Measurements from ENCODE around the gene NFIC. TPM values are rescaled to one million over a fixed set of nuclear protein-coding genes. Genes with fewer than 3 reads are reported as not detected.

NFIC gene
- total RNA-seq, 2 donors from 2014 or later = 42.0 to 71.3 TPM

- intact Hi-C loops (cut with DNase I) = no loop called here
- H3K27me3 ChIP-seq = no peaks in the 10 kb centered on the region
- H3K27ac ChIP-seq = peak within 1 kb of the TSS; percentile 36
- H3K4me3 ChIP-seq = peak within 1 kb of the TSS; percentile 80
- peaks cover 6% of the 10 kb centered on the region for H3K36me3 ChIP-seq
- no peak for TF ChIP-seq CTCF (IDR thresholded peaks at IDR 0.05)
- peak within 1 kb of the TSS; percentile 88 to 92 for H3K9ac ChIP-seq (ENCODE audit: low read depth in 2 of 2, low read length in 2 of 2)
- peak; percentile 97 for DNase-seq
- H3K4me1 ChIP-seq = peaks cover 11% of the 10 kb centered on the region
- H3K9me3 ChIP-seq = no peaks in the 10 kb centered on the region
Measured at GRCh38 chr19:3500429-3501101, 134.2 kb downstream of the NFIC start, which contains the start of gene DOHH. TSS of gene DOHH (minus strand) at chr19:3500674. CDS start at chr19:3496814, 3,860 bp downstream.

- Histone ChIP-seq H3K4me1 (peaks cover 12% of the 10 kb centered on the region), H3K4me3 (no peak overlapping the region), H3K9me3 (no peaks in the 10 kb centered on the region), H3K9ac (ENCODE audit: low read depth in 2 of 2, low read length in 2 of 2) (no peak overlapping the region), H3K36me3 (no peaks in the 10 kb centered on the region), H3K27ac (no peak overlapping the region), H3K27me3 (no peaks in the 10 kb centered on the region)
- no peak for DNase-seq
- TF ChIP-seq CTCF (IDR thresholded peaks at IDR 0.05) = no peak
- intact Hi-C loops (cut with DNase I) = no loop called here
Measured at GRCh38 chr19:3501780-3502179, 135.4 kb downstream of the NFIC start.

- Histone ChIP-seq H3K27me3 (no peaks in the 10 kb centered on the region), H3K27ac (no peak overlapping the region), H3K9ac (ENCODE audit: low read depth in 2 of 2, low read length in 2 of 2) (no peak overlapping the region), H3K9me3 (no peaks in the 10 kb centered on the region), H3K4me1 (peaks cover 12% of the 10 kb centered on the region), H3K36me3 (no peaks in the 10 kb centered on the region), H3K4me3 (no peak overlapping the region)
- intact Hi-C loops (cut with DNase I) = no loop called here
- no peak for DNase-seq
- TF ChIP-seq CTCF (IDR thresholded peaks at IDR 0.05) = no peak
Measured at GRCh38 chr19:3503036-3503572, 136.7 kb downstream of the NFIC start.

- intact Hi-C loops (cut with DNase I) = no loop called here
Measured at GRCh38 chr19:3504735-3505134, 138.4 kb downstream of the NFIC start.

More at GRCh38 chr19:3504735-3505134, 138.4 kb downstream of the NFIC start:
- Histone ChIP-seq H3K4me3 (no peak overlapping the region), H3K9me3 (no peaks in the 10 kb centered on the region), H3K36me3 (no peaks in the 10 kb centered on the region), H3K27ac (no peak overlapping the region), H3K27me3 (no peaks in the 10 kb centered on the region), H3K9ac (ENCODE audit: low read depth in 2 of 2, low read length in 2 of 2) (peak overlapping the region in 1 of 2 donors; percentile 2), H3K4me1 (peaks cover 7% of the 10 kb centered on the region)
- DNase-seq = no peak
- no peak for TF ChIP-seq CTCF (IDR thresholded peaks at IDR 0.05)

Measured in colonic mucosa (tissue), 4 donors.